Kidney (tissue), 14 donors: ENCODE measurements around the gene EME1. TPM values are rescaled to one million over a fixed set of nuclear protein-coding genes. Genes with fewer than 3 reads are reported as not detected.

ENCODE experiments used
- DNase-seq, 5 donors: peaks; one replicate each; pipeline ENCODE4 v3.0.0-alpha.2; 2013 to 2020
- FAIRE-seq: peaks from 2 replicates; lab custom pipeline; 2012; peaks lifted over from hg19 to GRCh38; lab: Jason Lieb, UNC
- H3K27ac ChIP-seq, 2 donors: one replicate each; pipeline ENCODE4 v1.7.0; 2013; ENCODE audit warnings: low read depth in 2 of 2, low read length in 2 of 2, inconsistent platforms in 1 of 2
- H3K27me3 ChIP-seq: one replicate; pipeline ENCODE4 v1.7.1; 2013; ENCODE audit warnings: low read length, inconsistent platforms; ENCODE audit not compliant: control insufficient read depth, insufficient read depth
- H3K36me3 ChIP-seq, 3 donors: one replicate each; pipeline versions ENCODE4 v1.7.0 to v1.7.1; 2013; ENCODE audit warnings: low read length in 3 of 3, control low read depth in 1 of 3, inconsistent platforms in 1 of 3; ENCODE audit not compliant: insufficient read depth in 3 of 3, control insufficient read depth in 2 of 3
- H3K4me1 ChIP-seq, 3 donors: one replicate each; pipeline versions ENCODE4 v1.7.0 to v1.7.1; 2013; ENCODE audit warnings: low read length in 3 of 3, inconsistent platforms in 1 of 3, low read depth in 1 of 3; ENCODE audit not compliant: control insufficient read depth in 2 of 3, insufficient read depth in 2 of 3
- H3K4me3 ChIP-seq, 3 donors: one replicate each; pipeline versions ENCODE4 v1.7.0 to v1.8.1; 2013; ENCODE audit warnings: low read length in 3 of 3, control low read depth in 1 of 3, inconsistent platforms in 1 of 3
- H3K9ac ChIP-seq, 3 donors: one replicate each; pipeline versions ENCODE4 v1.7.0 to v1.7.1; 2013; ENCODE audit warnings: low read length in 3 of 3, control low read depth in 1 of 3, inconsistent platforms in 1 of 3
- H3K9me3 ChIP-seq, 3 donors: one replicate each; pipeline versions ENCODE4 v1.7.0 to v1.7.1; 2013; ENCODE audit warnings: low read length in 3 of 3, control low read depth in 1 of 3, inconsistent platforms in 1 of 3; ENCODE audit not compliant: control insufficient read depth in 2 of 3, insufficient read depth in 1 of 3
- intact Hi-C: fragments of 100-400 bp; cut with DNase I; formaldehyde crosslinking; loops from one replicate; pipeline ENCODE4 v1.11.1; 2022
- polyA plus RNA-seq: library from polyadenylated mRNA; stranded (reverse); fragments of 350-450 nt; fragmentation: Illumina TruSeq; extraction: RNeasy Lipid Tissue Mini Kit (QIAGEN cat#74804); gene quantifications from one replicate; pipeline ENCODE4 v1.2.3, GENCODE V29; 2014; ENCODE audit warnings: low read depth, low replicate concordance; ENCODE audit not compliant: insufficient read depth
- total RNA-seq: library from RNA; stranded (reverse); fragmentation: NEBNext Ultra II Directional; extraction: Animal tissue kit (Norgen Biotek cat#: 25700); gene quantifications from one replicate; pipeline ENCODE4 v1.2.1, GENCODE V29; 2021
- TF ChIP-seq, protein P1 (sequence below): IDR thresholded peaks from 3 replicates; pipeline ENCODE4 v1.5.1; 2012; ENCODE audit warnings: mild to moderate bottlenecking, moderate library complexity, borderline replicate concordance; ENCODE audit not compliant: insufficient read depth; ENCODE audit errors: extremely low read depth
- donor health status: control.
- donor health status: control.
- donor health status: control.
- donor health status: control.
- donor health status: control.
- donor health status: DM: yes; HTN: yes; CAD: no.
- donor health status: Normal renal cell carcinoma (clear cell type).

The EME1 gene
- total and polyA plus RNA-seq, 2 donors from 2014 or later: 1.0 TPM; not detected in 1

DNA sequence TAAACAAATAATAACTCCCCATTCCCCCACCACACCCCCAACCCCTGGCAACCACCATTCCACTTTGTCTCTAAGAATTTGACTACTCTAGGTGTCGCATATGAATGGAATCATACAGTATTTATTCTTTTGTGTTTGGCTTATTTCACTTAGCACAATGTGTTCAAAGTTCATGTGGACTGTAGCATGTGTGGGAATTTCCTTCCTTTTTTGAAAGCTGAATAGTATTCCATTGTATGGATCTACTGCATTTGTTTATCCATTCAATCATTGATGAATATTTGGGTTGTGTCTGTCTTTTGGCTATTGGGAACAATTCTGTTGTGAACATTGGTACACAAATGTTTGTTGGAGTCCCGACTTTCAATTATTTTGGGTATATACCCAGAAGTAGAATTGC lies 49.7 kb downstream of the EME1 start:
- H3K9ac ChIP-seq: no peak overlapping the region
- H3K27ac ChIP-seq: no peak overlapping the region
- no peaks in the 10 kb centered on the region for H3K27me3 ChIP-seq
- H3K9me3 ChIP-seq: no peaks in the 10 kb centered on the region
- DNase-seq: no peak
- TF ChIP-seq, protein P1, sequence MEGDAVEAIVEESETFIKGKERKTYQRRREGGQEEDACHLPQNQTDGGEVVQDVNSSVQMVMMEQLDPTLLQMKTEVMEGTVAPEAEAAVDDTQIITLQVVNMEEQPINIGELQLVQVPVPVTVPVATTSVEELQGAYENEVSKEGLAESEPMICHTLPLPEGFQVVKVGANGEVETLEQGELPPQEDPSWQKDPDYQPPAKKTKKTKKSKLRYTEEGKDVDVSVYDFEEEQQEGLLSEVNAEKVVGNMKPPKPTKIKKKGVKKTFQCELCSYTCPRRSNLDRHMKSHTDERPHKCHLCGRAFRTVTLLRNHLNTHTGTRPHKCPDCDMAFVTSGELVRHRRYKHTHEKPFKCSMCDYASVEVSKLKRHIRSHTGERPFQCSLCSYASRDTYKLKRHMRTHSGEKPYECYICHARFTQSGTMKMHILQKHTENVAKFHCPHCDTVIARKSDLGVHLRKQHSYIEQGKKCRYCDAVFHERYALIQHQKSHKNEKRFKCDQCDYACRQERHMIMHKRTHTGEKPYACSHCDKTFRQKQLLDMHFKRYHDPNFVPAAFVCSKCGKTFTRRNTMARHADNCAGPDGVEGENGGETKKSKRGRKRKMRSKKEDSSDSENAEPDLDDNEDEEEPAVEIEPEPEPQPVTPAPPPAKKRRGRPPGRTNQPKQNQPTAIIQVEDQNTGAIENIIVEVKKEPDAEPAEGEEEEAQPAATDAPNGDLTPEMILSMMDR: no peak
- H3K4me3 ChIP-seq: no peak overlapping the region
- FAIRE-seq: no peak
- intact Hi-C loops: no loop called here
- peaks cover 0 to 16% (median 16%) of the 10 kb centered on the region in 3 donors for H3K4me1 ChIP-seq
- H3K36me3 ChIP-seq: no peaks in the 10 kb centered on the region

DNA sequence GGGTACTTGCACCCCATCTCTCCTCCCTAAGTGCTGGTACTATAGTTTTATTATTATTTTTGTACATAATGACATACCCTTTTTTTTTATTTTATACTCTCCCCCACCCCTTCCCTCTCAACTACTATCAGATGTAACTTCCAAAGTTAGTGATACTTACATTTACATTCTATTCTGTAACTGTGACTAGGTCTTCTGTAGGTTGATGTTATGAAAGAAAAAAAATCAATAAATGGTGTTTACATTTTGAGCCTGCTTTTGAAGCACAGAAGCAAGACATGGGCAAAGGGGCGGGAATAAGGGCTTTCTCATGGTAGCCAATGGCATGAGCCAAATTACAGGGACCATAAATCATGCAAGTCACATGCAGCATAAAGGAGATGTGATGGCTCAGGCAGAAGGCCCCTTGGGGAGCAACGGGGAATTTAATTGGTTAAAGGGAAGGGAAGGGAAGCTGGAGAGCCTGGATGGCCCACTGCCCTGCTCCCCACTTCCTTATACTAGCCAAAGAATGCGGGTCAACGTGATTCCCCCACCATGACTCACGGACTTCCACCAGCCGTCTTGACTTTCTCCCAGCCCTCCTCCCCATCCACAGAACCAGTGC lies 50.6 kb downstream of the EME1 start:
- DNase-seq: peak in 2 of 5 donors; percentile 12 to 41
- H3K36me3 ChIP-seq: no peaks in the 10 kb centered on the region
- TF ChIP-seq, protein P1: no peak
- no peak overlapping the region for H3K9ac ChIP-seq
- no peak overlapping the region for H3K4me3 ChIP-seq
- no peaks in the 10 kb centered on the region for H3K27me3 ChIP-seq
- intact Hi-C loops: no loop called here
- peaks cover 0 to 18% (median 16%) of the 10 kb centered on the region in 3 donors for H3K4me1 ChIP-seq
- no peaks in the 10 kb centered on the region for H3K9me3 ChIP-seq
- no peak overlapping the region for H3K27ac ChIP-seq
- no peak for FAIRE-seq

DNA sequence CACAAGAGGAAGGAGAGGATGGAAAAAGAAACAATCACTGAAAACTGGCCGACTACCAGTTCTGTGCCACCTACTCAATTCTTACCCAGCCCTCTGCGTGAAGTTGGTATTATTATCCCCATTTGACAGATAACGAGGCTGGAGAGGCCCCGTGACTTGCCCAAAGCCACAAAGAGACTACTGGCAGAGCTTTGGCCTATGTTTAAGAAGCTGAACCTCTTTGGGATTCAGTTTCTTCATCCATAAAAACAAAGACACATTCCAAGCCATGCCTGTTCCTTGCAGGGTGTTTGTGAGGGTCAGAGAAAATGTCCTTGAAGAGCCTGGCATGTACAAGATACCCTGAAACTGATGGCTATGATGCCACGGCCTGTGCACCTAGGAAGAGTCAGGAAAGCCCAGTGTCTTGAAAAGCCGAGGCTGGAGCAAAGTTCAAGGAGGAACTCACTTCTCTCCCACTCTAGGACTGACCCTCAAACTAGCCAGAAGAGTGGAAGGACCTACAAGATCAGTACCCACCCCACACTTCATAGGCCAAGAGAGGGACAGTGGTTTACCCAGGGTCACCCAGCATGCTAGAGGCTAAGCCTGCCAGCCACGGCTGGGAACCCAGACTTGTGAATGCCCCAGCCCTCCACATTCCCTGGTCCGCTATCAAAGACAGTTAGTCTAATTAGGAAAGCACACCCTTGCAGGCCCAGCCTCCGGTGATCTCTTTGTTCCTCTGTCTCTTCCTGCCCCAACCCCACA lies 51.4 kb downstream of the EME1 start:
- peaks cover 0 to 20% (median 20%) of the 10 kb centered on the region in 3 donors for H3K4me1 ChIP-seq
- DNase-seq (no peak), FAIRE-seq (no peak)
- H3K9ac ChIP-seq: no peak overlapping the region
- TF ChIP-seq, protein P1: no peak
- no peaks in the 10 kb centered on the region for H3K27me3 ChIP-seq
- H3K9me3 ChIP-seq: no peaks in the 10 kb centered on the region
- intact Hi-C loops: no loop called here
- peak overlapping the region in 1 of 2 donors; percentile 5 for H3K27ac ChIP-seq
- no peaks in the 10 kb centered on the region for H3K36me3 ChIP-seq
- H3K4me3 ChIP-seq: peak overlapping the region in 1 of 3 donors; percentile 77
